CD14-positive monocyte (primary cell): ENCODE results near the gene TASOR. TPM values are rescaled to one million over a fixed set of nuclear protein-coding genes. Genes with fewer than 3 reads are reported as not detected.
"Not testable (repeated sequence)": the region's sequence is repeated elsewhere in the genome, so short reads cannot be mapped to it uniquely, and the experiment has no call there.

Source experiments
- DNase-seq, 3 donors: peaks; one replicate each; pipeline ENCODE4 v3.0.0-alpha.2; 2011 to 2022
- H2AFZ ChIP-seq: 2 replicates; pipeline ENCODE4 v1.6.0; 2012; ENCODE audit warnings: mild to moderate bottlenecking, low read depth, low read length, inconsistent platforms; ENCODE audit not compliant: insufficient read depth, poor library complexity, severe bottlenecking
- H3K27ac ChIP-seq, 2 donors: 1 replicate in 1 of 2; 2 replicates in 1 of 2; pipeline ENCODE4 v1.5.1; 2012 to 2013; ENCODE audit warnings: low read length in 2 of 2, control low read depth in 1 of 2, inconsistent platforms in 1 of 2, low read depth in 1 of 2, mild to moderate bottlenecking in 1 of 2
- H3K27me3 ChIP-seq, 2 donors: one replicate each; pipeline versions ENCODE4 v1.6.0 to v1.6.1; 2011 to 2013; ENCODE audit warnings: low read length in 2 of 2; ENCODE audit not compliant: control insufficient read depth in 2 of 2, insufficient read depth in 2 of 2
- H3K36me3 ChIP-seq, 2 donors: replicated peaks in 1 of 2; 1 replicate in 1 of 2; 2 replicates in 1 of 2; pipeline versions ENCODE4 v1.5.1 to v1.6.1; 2012 to 2013; ENCODE audit warnings: low read length in 2 of 2, control low read depth in 1 of 2, inconsistent platforms in 1 of 2, mild to moderate bottlenecking in 1 of 2; ENCODE audit not compliant: insufficient read depth in 2 of 2, control insufficient read depth in 1 of 2
- H3K4me1 ChIP-seq, 2 donors: 1 replicate in 1 of 2; 2 replicates in 1 of 2; pipeline versions ENCODE4 v1.5.1 to v1.6.1; 2012 to 2013; ENCODE audit warnings: low read length in 2 of 2, control low read depth in 1 of 2, inconsistent platforms in 1 of 2, mild to moderate bottlenecking in 1 of 2, moderate library complexity in 1 of 2; ENCODE audit not compliant: insufficient read depth in 2 of 2, control insufficient read depth in 1 of 2
- H3K4me2 ChIP-seq: replicated peaks from 2 replicates; pipeline ENCODE3; 2012; ENCODE audit warnings: low read length, moderate library complexity, mild to moderate bottlenecking; ENCODE audit not compliant: poor library complexity, severe bottlenecking; ENCODE audit errors: extremely low read depth
- H3K4me3 ChIP-seq, 3 experiments: fragments of 200-600 bp in 1 of 3; sonication (generic) in 1 of 3; replicated peaks in 1 of 3; 1 replicate in 2 of 3; 2 replicates in 1 of 3; pipeline ENCODE4 v1.5.1; 2011 to 2013; ENCODE audit warnings: low read length in 3 of 3, mild to moderate bottlenecking in 3 of 3, control low read depth in 2 of 3, low read depth in 2 of 3, inconsistent platforms in 1 of 3, moderate library complexity in 1 of 3
- H3K79me2 ChIP-seq: 2 replicates; pipeline ENCODE4 v1.6.0; 2012; ENCODE audit warnings: mild to moderate bottlenecking, control low read depth, inconsistent platforms, low read length, moderate library complexity; ENCODE audit not compliant: insufficient read depth
- H3K9ac ChIP-seq: 2 replicates; pipeline ENCODE4 v1.6.0; 2017; ENCODE audit warnings: low read length, mild to moderate bottlenecking; ENCODE audit not compliant: insufficient read depth, poor library complexity, severe bottlenecking
- H3K9me3 ChIP-seq, 2 donors: replicated peaks in 1 of 2; 1 replicate in 1 of 2; 2 replicates in 1 of 2; pipeline versions ENCODE4 v1.5.1 to v1.6.1; 2012 to 2013; ENCODE audit warnings: low read length in 2 of 2, control low read depth in 1 of 2; ENCODE audit not compliant: control insufficient read depth in 1 of 2, insufficient read depth in 1 of 2
- H4K20me1 ChIP-seq: 2 replicates; pipeline ENCODE4 v1.6.0; 2012; ENCODE audit warnings: mild to moderate bottlenecking, low read length, control low read depth, moderate library complexity; ENCODE audit not compliant: insufficient read depth
- H3K27ac Mint-ChIP-seq, 7 donors: one replicate each; pipeline ENCODE4 v1.8.0; 2020; ENCODE audit warnings: mild to moderate bottlenecking in 7 of 7, mixed read lengths in 7 of 7, moderate library complexity in 6 of 7, inconsistent platforms in 2 of 7
- H3K27me3 Mint-ChIP-seq, 3 donors: one replicate each; pipeline ENCODE4 v1.8.0; 2021 to 2022; ENCODE audit warnings: low read depth in 3 of 3, mild to moderate bottlenecking in 3 of 3, mixed read lengths in 3 of 3, moderate library complexity in 3 of 3, inconsistent platforms in 1 of 3
- H3K36me3 Mint-ChIP-seq, 2 donors: one replicate each; pipeline ENCODE4 v1.8.0; 2020; ENCODE audit warnings: mixed read lengths in 2 of 2, inconsistent platforms in 1 of 2, mild to moderate bottlenecking in 1 of 2
- H3K4me1 Mint-ChIP-seq: one replicate; pipeline ENCODE4 v1.8.0; 2020; ENCODE audit warnings: mild to moderate bottlenecking, mixed read lengths
- H3K4me3 Mint-ChIP-seq, 2 donors: one replicate each; pipeline ENCODE4 v1.8.0; 2020; ENCODE audit warnings: mild to moderate bottlenecking in 2 of 2, mixed read lengths in 2 of 2, moderate library complexity in 1 of 2
- H3K9me3 Mint-ChIP-seq, 7 donors: one replicate each; pipeline ENCODE4 v1.8.0; 2020 to 2022; ENCODE audit warnings: mixed read lengths in 7 of 7, mild to moderate bottlenecking in 6 of 7, moderate library complexity in 6 of 7, inconsistent platforms in 2 of 7
- CTCF ChIP-seq: fragments of 200-600 bp; IDR thresholded peaks from one replicate; pipeline ENCODE4 v1.8.0; 2022; ENCODE audit warnings: antibody characterized with exemption, mild to moderate bottlenecking
- WGBS: methylation state at CpG from one replicate; pipeline ENCODE4 v1.1.5; 2013; ENCODE audit warnings: missing lambda C conversion rate; ENCODE audit not compliant: insufficient coverage; 5-methylcytosine and 5-hydroxymethylcytosine counted together
- intact Hi-C, 2 donors: fragments of 100-400 bp; cut with micrococcal nuclease; formaldehyde crosslinking; loops; one replicate each; pipeline versions ENCODE4 v1.15.0 to v1.15.1; 2023
- polyA plus RNA-seq, 3 donors: library from polyadenylated mRNA; depleted of rRNA in 1 of 3; unstranded in 2 of 3; stranded (reverse) in 1 of 3; fragments of 300-500 nt in 2 of 3; fragments of >200 nt in 1 of 3; fragmentation: Illumina TruSeq in 2 of 3; gene quantifications; 1 replicate in 2 of 3; 2 replicates in 1 of 3; pipeline ENCODE4 v1.2.3, GENCODE V29; 2012 to 2021

The TASOR gene
- polyA plus RNA-seq, 3 donors: 10.8 to 27.4 (median 18.6) TPM

DNA sequence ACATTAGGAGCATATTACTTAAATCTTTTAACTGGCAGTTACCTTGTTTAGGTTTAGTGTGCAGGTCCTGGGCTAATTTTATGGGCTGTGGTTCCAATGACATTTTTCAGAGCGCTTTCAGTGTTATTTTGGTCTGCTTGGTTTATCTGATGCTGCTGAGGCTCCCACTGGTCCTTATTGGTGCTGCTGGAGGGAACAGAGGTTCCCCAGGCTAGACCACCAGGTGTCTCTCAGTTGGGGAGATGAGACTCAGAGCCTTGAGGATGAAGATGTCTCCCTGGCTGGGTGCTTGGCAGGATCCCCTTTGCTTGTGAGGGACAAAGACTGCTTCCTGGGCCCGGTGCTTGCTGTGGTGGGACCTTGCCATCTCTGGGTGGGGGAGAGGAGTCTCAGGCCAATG, 28.3 kb upstream of the TASOR start:
- intact Hi-C loops: no loop called here
- no peaks in the 10 kb centered on the region for H3K79me2 ChIP-seq
- Mint-ChIP-seq H3K27ac (peak overlapping the region in 1 of 7 donors; percentile 33), H3K36me3 (no peaks in the 10 kb centered on the region), H3K27me3 (peaks cover 0 to 2% (median 0%) of the 10 kb centered on the region in 3 donors), H3K4me3 (no peak overlapping the region), H3K9me3 (peaks cover 0 to 7% (median 2%) of the 10 kb centered on the region in 7 donors), H3K4me1 (peaks cover 2% of the 10 kb centered on the region)
- no peaks in the 10 kb centered on the region for H3K4me1 ChIP-seq
- H3K36me3 ChIP-seq: no peaks in the 10 kb centered on the region
- WGBS: 88% methylated on average over 2 of the region's 2 CpGs
- no peaks in the 10 kb centered on the region for H3K27me3 ChIP-seq
- H2AFZ ChIP-seq: no peak overlapping the region
- TF ChIP-seq CTCF: no peak
- no peak overlapping the region for H3K4me2 ChIP-seq
- DNase-seq: no peak
- no peak overlapping the region for H3K27ac ChIP-seq
- H3K9ac ChIP-seq: no peak overlapping the region
- H3K4me3 ChIP-seq: no peak overlapping the region
- no peaks in the 10 kb centered on the region for H3K9me3 ChIP-seq
- H4K20me1 ChIP-seq: no peaks in the 10 kb centered on the region

DNA sequence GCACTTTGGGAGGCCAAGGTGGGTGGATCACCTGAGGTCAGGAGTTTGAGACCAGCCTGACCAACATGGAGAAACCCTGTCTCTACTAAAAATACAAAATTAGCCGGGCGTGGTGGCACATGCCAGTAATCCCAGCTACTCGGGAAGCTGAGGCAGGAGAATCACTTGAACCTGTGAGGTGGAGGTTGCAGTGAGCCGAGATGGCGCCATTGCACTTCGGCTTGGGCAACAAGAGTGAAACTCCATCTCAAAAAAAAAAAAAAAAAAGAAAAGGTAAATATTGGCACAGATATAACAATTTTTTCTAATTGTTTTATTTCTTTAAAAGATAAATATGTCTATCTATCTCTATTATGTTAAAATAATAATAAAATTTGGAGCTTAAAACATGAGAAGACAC, 24.3 kb upstream of the TASOR start:
- H3K36me3 Mint-ChIP-seq, H4K20me1 ChIP-seq, H3K9ac ChIP-seq, H3K4me3 Mint-ChIP-seq, H2AFZ ChIP-seq, DNase-seq, H3K27me3 Mint-ChIP-seq, H3K79me2 ChIP-seq, H3K4me1 ChIP-seq, H3K9me3 Mint-ChIP-seq, H3K9me3 ChIP-seq, H3K36me3 ChIP-seq, H3K27ac ChIP-seq, H3K27ac Mint-ChIP-seq, H3K4me3 ChIP-seq, H3K4me2 ChIP-seq, H3K27me3 ChIP-seq: not testable (repeated sequence)
- no CpG with 5 or more reads among the region's 6 CpGs for WGBS
- peaks cover 11% of the 10 kb centered on the region for H3K4me1 Mint-ChIP-seq
- intact Hi-C loops: loop anchor here in 1 of 2 donors (10.0 kb wide), 1 partner anchor 47 kb away; no protein-coding TSS in a partner anchor
